Head of caudate nucleus (tissue), 42 donors: ENCODE measurements around the gene PTPRD.

Experiments used
- DNase-seq, 42 donors: peaks; one replicate each; pipeline versions ENCODE4 v3.0.0 to v3.0.0-alpha.2; 2020 to 2021; ENCODE audit warnings: mixed read lengths in 7 of 42
- intact Hi-C: fragments of 100-400 bp; cut with DNase I; formaldehyde crosslinking; loops from one replicate; pipeline ENCODE4 v1.15.0; 2022

Gene PTPRD

GRCh38 chr9:10612641-10613398, at the start of gene PTPRD:
PTPRD (minus strand) TSS chr9:10613002.
- intact Hi-C loops = no loop called here
- peak; percentile 29 to 89 (median 72) for DNase-seq

GRCh38 chr9:10661994-10662393, 49.2 kb upstream of the PTPRD start:
- intact Hi-C loops = no loop called here
- no peak for DNase-seq

- DNase-seq = no peak
- intact Hi-C loops = no loop called here
These were observed 48.6 kb upstream of the PTPRD start for GRCh38 chr9:10661376-10661775.

DNA sequence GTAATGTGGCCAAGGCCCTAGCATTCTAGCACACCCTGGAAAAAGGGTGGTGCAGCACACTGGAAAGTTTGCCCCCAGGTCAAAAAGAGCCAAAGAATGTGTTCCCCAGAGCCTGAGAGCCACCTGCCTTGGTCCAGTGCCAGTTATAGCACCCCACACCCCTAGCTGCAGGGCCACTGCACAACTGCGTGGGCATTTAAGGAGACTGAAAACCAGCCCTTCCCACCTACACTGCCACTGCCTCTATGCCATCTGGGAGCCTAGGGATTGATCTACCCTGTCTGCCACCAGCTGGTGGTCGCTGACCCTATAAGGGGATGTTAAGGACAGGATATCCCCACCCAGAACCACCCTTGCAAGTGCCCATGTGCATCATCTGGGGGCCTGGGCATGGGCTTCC, 38.2 kb upstream of the PTPRD start:
- intact Hi-C loops = no loop called here
- no peak for DNase-seq

GRCh38 chr9:10649076-10649475, 36.3 kb upstream of the PTPRD start:
- intact Hi-C loops = no loop called here
- DNase-seq = no peak

GRCh38 chr9:10633785-10634184, 21.0 kb upstream of the PTPRD start:
- intact Hi-C loops = no loop called here
- no peak for DNase-seq

- intact Hi-C loops = no loop called here
- peak in 13 of 42 donors; percentile 2 to 39 (median 14) for DNase-seq
These were observed 1.5 kb upstream of the PTPRD start for GRCh38 chr9:10614196-10614800.

DNA sequence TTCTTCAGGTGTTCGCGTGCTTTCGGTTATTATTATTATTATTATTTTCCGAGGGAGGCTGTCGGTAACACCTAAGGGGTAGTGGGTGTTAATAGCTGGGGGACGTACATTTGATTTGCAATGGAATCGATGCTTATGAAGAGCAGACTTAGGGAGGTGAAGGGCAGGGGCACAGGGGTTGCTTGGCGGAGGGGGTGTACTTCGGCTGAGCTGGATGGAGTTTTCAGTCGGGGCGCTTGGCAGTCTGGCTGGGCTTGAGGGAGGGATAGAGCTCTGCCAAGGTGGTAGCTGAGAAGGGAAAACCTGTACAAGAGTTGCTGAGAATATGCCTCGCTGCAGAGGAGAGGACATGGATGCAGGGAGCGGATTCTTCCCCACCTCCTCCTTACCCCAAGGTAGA, 617 bp upstream of the PTPRD start:
- DNase-seq = peak in 30 of 42 donors; percentile 2 to 54 (median 26)
- intact Hi-C loops = no loop called here

- intact Hi-C loops = no loop called here
- DNase-seq = no peak
These were observed 7.4 kb downstream of the PTPRD start for GRCh38 chr9:10605388-10605787.

DNA sequence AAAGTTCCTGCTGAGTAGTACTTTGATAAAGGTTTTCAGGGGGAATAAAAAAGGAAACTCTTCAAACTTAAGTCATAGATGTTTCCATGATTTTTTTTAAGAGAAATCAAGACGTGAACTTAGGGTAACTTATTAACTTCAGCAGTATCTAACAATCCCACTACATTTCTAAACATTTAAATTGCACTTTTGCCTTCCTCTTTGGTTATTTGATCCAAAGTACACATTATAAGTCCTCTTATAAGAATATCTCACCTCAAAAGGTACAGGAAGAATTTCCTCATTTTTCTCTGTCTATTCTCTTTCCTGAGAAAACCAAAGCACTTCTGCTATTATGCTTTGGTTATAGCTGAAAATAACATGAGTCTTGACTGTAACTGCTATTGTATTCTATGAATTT, 7.9 kb downstream of the PTPRD start:
- DNase-seq = no peak
- intact Hi-C loops = no loop called here

GRCh38 chr9:10597801-10598200, 15.0 kb downstream of the PTPRD start:
- no peak for DNase-seq
- intact Hi-C loops = no loop called here

GRCh38 chr9:10594482-10594881, 18.3 kb downstream of the PTPRD start:
- intact Hi-C loops = no loop called here
- no peak for DNase-seq

- intact Hi-C loops = no loop called here
- DNase-seq = no peak
These were observed 26.4 kb downstream of the PTPRD start for GRCh38 chr9:10586407-10586806.

- intact Hi-C loops = no loop called here
- no peak for DNase-seq
These were observed 41.1 kb downstream of the PTPRD start for GRCh38 chr9:10571699-10572098.

DNA sequence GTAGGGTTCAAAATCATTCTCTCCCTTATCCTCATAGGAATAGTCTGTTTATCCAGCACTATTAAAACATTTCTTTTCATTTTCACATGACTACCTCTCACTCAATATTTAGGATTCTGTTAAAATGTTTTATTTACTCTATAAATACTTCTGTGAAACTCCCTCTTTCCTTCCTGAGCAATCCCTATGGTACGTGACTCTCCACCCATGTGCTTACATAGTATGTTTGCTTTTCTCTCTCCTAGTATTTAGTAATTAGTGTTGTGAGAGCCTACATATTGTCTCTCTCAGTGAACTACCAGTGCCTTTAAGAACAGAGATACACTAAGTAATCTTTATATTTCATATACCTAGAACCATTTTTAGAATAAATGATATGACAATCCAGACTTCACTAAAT, 46.0 kb downstream of the PTPRD start:
- intact Hi-C loops = no loop called here
- no peak for DNase-seq

DNA sequence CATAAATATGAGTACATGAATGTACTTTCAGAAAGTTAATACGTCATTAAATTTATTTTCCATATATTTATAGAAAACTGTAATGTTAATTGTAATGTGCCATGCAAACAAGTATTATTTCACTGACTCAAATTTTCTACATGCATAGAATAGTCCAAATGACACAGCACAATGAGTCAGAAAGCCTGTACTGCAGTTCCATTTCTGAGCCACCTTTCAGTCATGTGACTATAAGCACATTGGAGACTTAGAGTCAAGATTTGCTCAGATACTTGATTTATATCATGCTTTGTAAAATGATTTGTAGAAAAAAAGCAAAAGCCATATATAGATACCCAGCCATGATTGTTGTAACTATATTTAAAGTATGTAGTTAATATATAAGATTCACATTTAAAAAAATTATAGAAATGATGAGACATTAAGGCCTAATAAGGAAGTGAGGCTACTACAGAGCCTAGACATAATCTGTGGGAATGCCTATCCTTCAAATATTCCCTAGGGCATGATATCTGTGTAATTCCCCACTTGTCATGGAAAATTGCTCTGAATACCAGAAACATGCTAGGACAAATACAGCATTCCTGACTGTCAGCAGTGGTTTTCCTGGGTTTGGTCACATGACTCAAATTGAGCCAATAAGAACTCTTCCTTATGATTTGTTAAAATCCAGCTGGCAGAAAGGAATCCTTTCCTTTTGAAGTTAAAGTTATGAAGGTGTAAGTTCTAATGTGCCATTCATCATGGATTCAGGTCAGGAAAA, 50.0 kb downstream of the PTPRD start:
- no peak for DNase-seq
- intact Hi-C loops = no loop called here

DNA sequence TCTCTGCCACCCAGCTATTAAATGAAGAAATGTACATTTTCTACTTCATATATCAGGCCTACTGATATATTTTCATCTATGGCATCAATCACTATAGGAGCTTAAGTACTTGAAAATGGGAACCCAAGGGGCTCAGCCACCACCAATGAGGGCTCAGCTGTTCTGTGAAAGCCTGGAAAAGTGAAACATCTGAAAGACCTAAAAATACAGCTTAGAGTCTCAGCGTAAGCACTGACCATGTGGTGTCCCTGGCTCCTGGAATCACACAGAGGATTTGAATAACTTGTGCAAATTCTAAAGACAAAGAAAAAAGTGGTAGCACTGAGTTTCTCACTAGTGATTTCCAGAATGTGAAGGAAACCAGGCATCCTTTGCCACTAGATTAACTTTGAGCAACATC, 64.5 kb downstream of the PTPRD start:
- no peak for DNase-seq
- intact Hi-C loops = no loop called here

GRCh38 chr9:10538073-10538472, 74.7 kb downstream of the PTPRD start:
- intact Hi-C loops = no loop called here
- DNase-seq = no peak

DNA sequence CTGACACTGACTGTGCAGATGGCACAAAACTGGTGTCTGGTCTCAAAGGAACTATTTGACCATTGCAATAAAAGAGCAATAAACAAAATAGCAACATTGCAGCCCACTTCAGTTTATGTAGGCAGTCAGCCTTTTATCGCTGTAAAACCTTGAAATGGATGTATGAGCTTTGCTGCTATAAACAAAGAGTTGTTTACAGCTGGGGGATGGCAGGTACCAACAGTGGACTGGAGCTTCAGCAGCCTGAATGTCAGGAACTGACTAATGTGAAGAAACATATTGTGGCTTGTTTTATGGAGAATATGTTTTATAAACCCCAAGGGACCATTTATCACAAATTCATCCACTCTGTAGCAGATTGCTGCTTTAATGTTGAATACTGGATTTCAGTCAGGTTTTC, 78.0 kb downstream of the PTPRD start:
- DNase-seq = no peak
- intact Hi-C loops = no loop called here

DNA sequence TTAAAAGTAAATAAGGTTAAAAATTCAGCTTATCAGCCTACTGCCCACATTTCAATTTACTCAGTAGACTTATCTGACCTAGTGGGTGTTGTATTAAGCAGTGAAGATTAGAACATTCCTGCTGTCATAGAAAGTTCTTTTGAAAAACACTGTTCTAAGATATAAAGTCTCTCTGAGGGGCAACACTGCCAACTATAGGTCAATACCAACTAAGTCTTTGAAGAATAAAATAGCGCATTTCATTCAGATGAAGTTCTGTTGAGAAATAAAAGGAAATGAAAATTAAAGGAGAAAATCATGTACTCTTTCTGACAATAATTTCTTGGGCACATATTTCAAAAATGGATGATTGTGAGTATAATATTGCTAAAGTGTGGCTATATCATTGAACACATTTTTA, 86.8 kb downstream of the PTPRD start:
- intact Hi-C loops = no loop called here
- no peak for DNase-seq
